Tracheal epithelial cell (primary cell): ENCODE data around the gene ZC3H18. TPM values are rescaled to one million over a fixed set of nuclear protein-coding genes. Genes with fewer than 3 reads are reported as not detected.

ENCODE experiments used
- total RNA-seq: library from RNA; depleted of rRNA; stranded (reverse); fragments of >200 nt; gene quantifications from 2 replicates; pipeline ENCODE4 v1.2.1, GENCODE V29; 2014

ZC3H18 gene
- total RNA-seq: 6.0 and 12.3 TPM in 2 replicates

DNA sequence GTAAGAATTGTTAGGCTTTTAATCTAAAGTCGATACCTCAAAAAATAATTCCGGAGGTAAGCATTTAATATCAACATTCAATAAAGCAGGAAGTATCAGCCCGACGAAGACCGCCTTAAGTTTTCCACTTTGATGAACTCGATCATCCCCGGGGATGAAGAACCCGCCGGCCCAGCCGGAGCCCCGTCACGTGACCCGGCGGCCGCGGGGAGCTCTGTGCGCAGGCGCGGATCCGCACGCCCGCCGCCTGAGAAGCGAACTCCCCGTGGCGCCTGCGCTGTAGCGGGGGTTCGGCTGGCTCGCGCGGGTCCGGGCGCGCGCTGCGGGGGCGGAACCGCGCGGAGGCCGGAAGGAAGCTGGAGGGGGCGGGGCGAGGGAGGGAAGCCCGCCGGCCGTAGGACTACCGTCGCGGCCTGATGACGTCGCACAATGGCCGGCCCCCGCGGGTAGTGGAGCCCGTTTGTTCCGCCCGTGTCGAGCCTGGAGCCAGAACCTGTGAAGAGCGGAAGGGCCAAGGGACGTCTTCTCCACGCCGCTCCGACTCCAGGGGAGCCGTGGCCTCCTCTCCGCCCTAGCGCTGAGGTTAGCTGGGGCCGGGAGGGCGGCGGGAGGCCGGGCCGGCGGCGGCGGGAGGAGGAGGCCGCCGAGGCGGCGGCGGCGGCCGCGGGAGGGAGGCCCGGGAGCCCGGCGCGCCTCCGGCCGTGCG, at the start of gene ZC3H18:
ZC3H18 (plus strand) TSS at position 419 of the 706 bp plus-strand sequence. CDS start 6,721 bp downstream, outside the sequence.

DNA sequence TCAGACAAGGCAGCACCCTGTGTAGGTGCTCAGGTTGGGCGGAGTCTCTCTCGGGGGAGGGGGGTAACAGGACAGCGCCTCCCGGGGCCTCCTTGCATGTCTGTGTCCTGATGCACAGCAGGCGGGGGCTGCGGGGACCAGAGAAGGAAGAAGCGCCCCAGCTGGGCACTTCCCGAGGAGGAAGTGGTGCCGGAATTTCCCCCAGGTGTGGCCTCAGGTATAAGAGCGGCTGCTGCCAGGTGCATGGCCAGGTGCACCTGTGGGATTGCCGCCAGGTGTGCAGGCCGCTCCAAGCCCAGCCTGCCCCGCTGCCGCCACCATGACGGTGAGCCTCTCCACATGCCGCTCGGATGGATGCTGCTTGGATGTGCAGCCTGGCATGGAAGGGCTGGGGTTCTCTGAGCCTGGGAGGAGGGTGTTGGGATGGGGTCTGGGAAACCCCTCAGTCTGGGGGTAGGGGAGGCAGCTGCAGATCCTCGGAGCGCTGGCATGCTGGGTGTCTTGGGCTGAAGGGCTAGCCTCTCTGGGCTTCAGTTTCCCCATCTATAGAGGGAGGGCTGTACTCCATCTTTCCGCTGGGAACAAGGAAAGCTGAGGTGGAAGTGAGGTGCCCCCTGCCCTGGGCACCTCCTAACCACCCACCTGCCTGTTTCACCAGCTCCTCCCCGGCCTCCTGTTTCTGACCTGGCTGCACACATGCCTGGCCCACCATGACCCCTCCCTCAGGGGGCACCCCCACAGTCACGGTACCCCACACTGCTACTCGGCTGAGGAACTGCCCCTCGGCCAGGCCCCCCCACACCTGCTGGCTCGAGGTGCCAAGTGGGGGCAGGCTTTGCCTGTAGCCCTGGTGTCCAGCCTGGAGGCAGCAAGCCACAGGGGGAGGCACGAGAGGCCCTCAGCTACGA, 68.4 kb downstream of the ZC3H18 start, which contains the start of gene IL17C:
IL17C (plus strand) TSS at position 250 of the 908 bp plus-strand sequence; CDS start at position 320, 70 bp downstream.

GRCh38 chr16:88650749-88651275, 80.6 kb downstream of the ZC3H18 start, which contains the start of gene CYBA:
Gene CYBA, minus strand, starts transcription at chr16:88651053. Its CDS starts 40 bp downstream, at chr16:88651013.

GRCh38 chr16:88662843-88663606, 92.8 kb downstream of the ZC3H18 start, which contains the start of gene MVD:
Gene MVD, minus strand, starts transcription at chr16:88663091. Its CDS starts 11 bp downstream, at chr16:88663080.

Other genes starting within 250 kb of the ZC3H18 start
- gene ZNF469, start 187.4 kb upstream of the ZC3H18 start, total RNA-seq: under 0.01 and 0.96 TPM in 2 replicates
- 1.7 and 1.9 TPM in 2 replicates for gene ZFPM1, start 117.1 kb upstream of the ZC3H18 start, total RNA-seq
- gene IL17C, start 68.2 kb downstream of the ZC3H18 start, total RNA-seq: 2.2 TPM in 1 of 2 replicates, not detected in the other
- 103 and 283 TPM in 2 replicates for gene CYBA, start 80.7 kb downstream of the ZC3H18 start, total RNA-seq
- 78.0 and 110 TPM in 2 replicates for gene MVD, start 92.7 kb downstream of the ZC3H18 start, total RNA-seq
- gene SNAI3, start 116.1 kb downstream of the ZC3H18 start, total RNA-seq: under 0.01 TPM in 1 of 2 replicates, not detected in the other
- gene RNF166, start 136.0 kb downstream of the ZC3H18 start, total RNA-seq: 9.2 and 18.5 TPM in 2 replicates
- 18.8 and 23.0 TPM in 2 replicates for gene CTU2, start 136.1 kb downstream of the ZC3H18 start, total RNA-seq
- 121 and 174 TPM in 2 replicates for gene PIEZO1, start 214.8 kb downstream of the ZC3H18 start, total RNA-seq
- gene CDT1, start 233.4 kb downstream of the ZC3H18 start, total RNA-seq: 2.1 and 5.3 TPM in 2 replicates
- 128 and 185 TPM in 2 replicates for gene APRT, start 241.5 kb downstream of the ZC3H18 start, total RNA-seq